Duodenal mucosa (tissue), 2 donors: ENCODE data around the gene UBE2C.

ENCODE experiments used
- H3K27ac ChIP-seq: one replicate; pipeline ENCODE4 v1.7.0; 2013; ENCODE audit warnings: low read depth, low read length
- H3K27me3 ChIP-seq, 2 donors: one replicate each; pipeline ENCODE4 v1.7.0; 2013; ENCODE audit warnings: low read length in 2 of 2, control low read depth in 1 of 2; ENCODE audit not compliant: insufficient read depth in 2 of 2, control insufficient read depth in 1 of 2
- H3K36me3 ChIP-seq, 2 donors: one replicate each; pipeline ENCODE4 v1.7.0; 2013; ENCODE audit warnings: low read length in 2 of 2, control low read depth in 1 of 2; ENCODE audit not compliant: insufficient read depth in 2 of 2, control insufficient read depth in 1 of 2
- H3K4me1 ChIP-seq, 2 donors: one replicate each; pipeline ENCODE4 v1.7.0; 2013; ENCODE audit warnings: low read length in 2 of 2, control low read depth in 1 of 2; ENCODE audit not compliant: insufficient read depth in 2 of 2, control insufficient read depth in 1 of 2
- H3K4me3 ChIP-seq, 2 donors: one replicate each; pipeline ENCODE4 v1.7.0; 2013; ENCODE audit warnings: low read length in 2 of 2, low read depth in 1 of 2
- H3K9ac ChIP-seq, 2 donors: one replicate each; pipeline ENCODE4 v1.7.0; 2013; ENCODE audit warnings: low read length in 2 of 2, low read depth in 1 of 2
- H3K9me3 ChIP-seq, 2 donors: one replicate each; pipeline ENCODE4 v1.7.0; 2013; ENCODE audit warnings: low read length in 2 of 2, control low read depth in 1 of 2; ENCODE audit not compliant: control insufficient read depth in 1 of 2

The UBE2C gene

GRCh38 chr20:45857882-45858216 is 45.4 kb downstream of the UBE2C start:
- H3K9me3 ChIP-seq = no peaks in the 10 kb centered on the region
- H3K27me3 ChIP-seq = no peaks in the 10 kb centered on the region
- peak overlapping the region; percentile 72 to 74 for H3K9ac ChIP-seq
- H3K36me3 ChIP-seq = peaks cover 2 to 5% of the 10 kb centered on the region in 2 donors
- H3K4me1 ChIP-seq = peaks cover 32 to 47% of the 10 kb centered on the region in 2 donors
- peak overlapping the region; percentile 95 to 98 for H3K4me3 ChIP-seq
- peak overlapping the region; percentile 59 for H3K27ac ChIP-seq

GRCh38 chr20:45859916-45860315 is 47.5 kb downstream of the UBE2C start:
- no peak overlapping the region for H3K9ac ChIP-seq
- H3K27ac ChIP-seq = no peak overlapping the region
- peaks cover 29 to 46% of the 10 kb centered on the region in 2 donors for H3K4me1 ChIP-seq
- no peak overlapping the region for H3K4me3 ChIP-seq
- H3K36me3 ChIP-seq = no peaks in the 10 kb centered on the region
- no peaks in the 10 kb centered on the region for H3K27me3 ChIP-seq
- H3K9me3 ChIP-seq = no peaks in the 10 kb centered on the region

- H3K4me1 ChIP-seq = peaks cover 25 to 42% of the 10 kb centered on the region in 2 donors
- H3K4me3 ChIP-seq = no peak overlapping the region
- H3K36me3 ChIP-seq = no peaks in the 10 kb centered on the region
- no peak overlapping the region for H3K9ac ChIP-seq
- no peaks in the 10 kb centered on the region for H3K27me3 ChIP-seq
- H3K27ac ChIP-seq = no peak overlapping the region
- H3K9me3 ChIP-seq = no peaks in the 10 kb centered on the region
These were observed 48.2 kb downstream of the UBE2C start for GRCh38 chr20:45860560-45861220.

GRCh38 chr20:45861221-45862075 is 49.0 kb downstream of the UBE2C start:
- Histone ChIP-seq H3K27me3 (no peaks in the 10 kb centered on the region), H3K4me3 (no peak overlapping the region), H3K36me3 (no peaks in the 10 kb centered on the region), H3K9me3 (no peaks in the 10 kb centered on the region), H3K27ac (no peak overlapping the region), H3K9ac (no peak overlapping the region), H3K4me1 (peaks cover 18 to 35% of the 10 kb centered on the region in 2 donors)

- no peak overlapping the region for H3K9ac ChIP-seq
- H3K36me3 ChIP-seq = no peaks in the 10 kb centered on the region
- H3K27me3 ChIP-seq = no peaks in the 10 kb centered on the region
- H3K9me3 ChIP-seq = no peaks in the 10 kb centered on the region
- H3K4me3 ChIP-seq = no peak overlapping the region
- H3K27ac ChIP-seq = no peak overlapping the region
- H3K4me1 ChIP-seq = peaks cover 23 to 29% of the 10 kb centered on the region in 2 donors
These were observed 51.4 kb downstream of the UBE2C start for GRCh38 chr20:45863543-45864470.

GRCh38 chr20:45866454-45866853 is 54.0 kb downstream of the UBE2C start:
- H3K36me3 ChIP-seq = no peaks in the 10 kb centered on the region

More at GRCh38 chr20:45866454-45866853, 54.0 kb downstream of the UBE2C start:
- Histone ChIP-seq H3K4me1 (peaks cover 12 to 15% of the 10 kb centered on the region in 2 donors), H3K27me3 (no peaks in the 10 kb centered on the region), H3K4me3 (no peak overlapping the region), H3K9me3 (no peaks in the 10 kb centered on the region), H3K9ac (no peak overlapping the region), H3K27ac (no peak overlapping the region)
